NCI-H2081 treated with DMSO at 0.1 percent for 48 hours (cell line): Measurements from ENCODE around the gene MAGEA6.
"Not testable (repeated sequence)": the region's sequence is repeated elsewhere in the genome, so short reads cannot be mapped to it uniquely, and the experiment has no call there.

Experiments
- DNase-seq: peaks from one replicate; lab custom pipeline; 2025; lab: John Stamatoyannopoulos, UW

MAGEA6 gene

DNA sequence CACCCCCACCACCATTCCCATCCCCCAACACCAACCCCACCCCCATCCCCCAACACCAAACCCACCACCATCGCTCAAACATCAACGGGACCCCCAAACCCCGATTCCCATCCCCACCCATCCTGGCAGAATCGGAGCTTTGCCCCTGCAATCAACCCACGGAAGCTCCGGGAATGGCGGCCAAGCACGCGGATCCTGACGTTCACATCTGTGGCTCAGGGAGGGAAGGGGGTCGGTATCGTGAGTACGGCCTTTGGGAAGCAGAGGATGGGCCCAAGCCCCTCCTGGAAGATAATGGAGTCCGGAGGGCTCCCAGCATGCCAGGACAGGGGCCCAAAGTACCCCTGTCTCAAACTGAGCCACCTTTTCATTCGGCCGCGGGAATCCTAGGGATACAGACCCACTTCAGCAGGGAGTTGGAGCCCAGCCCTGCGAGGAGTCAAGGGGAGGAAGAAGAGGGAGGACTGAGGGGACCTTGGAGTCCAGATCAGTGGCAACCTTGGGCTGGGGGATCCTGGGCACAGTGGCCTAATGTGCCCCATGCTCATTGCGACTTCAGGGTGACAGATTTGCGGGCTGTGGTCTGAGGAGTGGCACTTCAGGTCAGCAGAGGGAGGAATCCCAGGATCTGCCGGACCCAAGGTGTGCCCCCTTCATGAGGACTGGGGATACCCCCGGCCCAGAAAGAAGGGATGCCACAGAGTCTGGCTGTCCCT is 35.2 kb downstream of the MAGEA6 start:
- not testable (repeated sequence) for DNase-seq

DNA sequence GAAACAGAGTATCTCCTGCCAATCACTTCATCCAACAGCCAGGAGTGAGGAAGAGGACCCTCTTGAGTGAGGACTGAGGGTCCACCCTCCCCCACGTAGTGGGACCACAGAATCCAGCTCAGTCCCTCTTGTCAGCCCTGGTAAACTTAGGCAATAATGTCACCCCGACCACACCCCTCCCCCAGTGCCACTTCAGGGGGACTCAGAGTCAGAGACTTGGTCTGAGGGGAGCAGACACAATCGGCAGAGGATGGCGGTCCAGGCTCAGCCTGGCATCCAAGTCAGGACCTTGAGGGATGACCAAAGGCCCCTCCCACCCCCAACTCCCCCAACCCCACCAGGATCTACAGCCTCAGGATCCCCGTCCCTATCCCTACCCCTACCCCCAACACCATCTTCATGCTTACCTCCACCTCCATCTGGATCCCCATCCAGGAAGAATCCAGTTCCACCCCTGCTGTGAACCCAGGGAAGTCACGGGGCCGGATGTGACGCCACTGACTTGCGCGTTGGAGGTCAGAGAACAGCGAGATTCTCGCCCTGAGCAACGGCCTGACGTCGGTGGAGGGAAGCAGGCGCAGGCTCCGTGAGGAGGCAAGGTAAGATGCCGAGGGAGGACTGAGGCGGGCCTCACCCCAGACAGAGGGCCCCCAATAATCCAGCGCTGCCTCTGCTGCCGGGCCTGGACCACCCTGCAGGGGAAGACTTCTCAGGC is 36.1 kb downstream of the MAGEA6 start, which contains the start of the genes CSAG1 and MAGEA12:
CSAG1 (minus strand) TSS at position 461 of the 715 bp plus-strand sequence. CDS start 1,261 bp downstream, outside the sequence.
MAGEA12 (plus strand) TSS at position 497 of the 715 bp plus-strand sequence. CDS start 2,405 bp downstream, outside the sequence.
- DNase-seq = peak; percentile 27

DNA sequence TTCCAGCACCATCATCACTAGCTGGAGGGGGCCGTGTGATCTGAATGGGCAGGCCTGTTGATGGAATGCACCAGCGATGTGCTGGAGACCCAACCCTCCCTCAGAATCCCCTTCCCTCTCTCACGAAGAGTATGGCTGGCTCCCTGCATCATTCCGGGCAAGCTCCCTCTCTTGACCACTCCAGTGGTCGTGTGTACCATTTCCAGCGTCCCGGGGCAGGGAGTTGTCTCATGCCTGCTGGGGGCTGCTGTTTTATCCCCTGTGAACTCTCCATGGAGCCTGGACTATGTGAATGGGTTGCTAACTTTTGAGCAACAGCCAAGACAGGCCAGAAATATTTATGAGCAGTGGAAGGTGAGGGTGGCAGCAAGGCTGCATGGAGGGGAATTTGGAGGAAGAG is 44.1 kb downstream of the MAGEA6 start:
- no peak for DNase-seq
